ENCODE data around the gene NFIB.

DNA sequence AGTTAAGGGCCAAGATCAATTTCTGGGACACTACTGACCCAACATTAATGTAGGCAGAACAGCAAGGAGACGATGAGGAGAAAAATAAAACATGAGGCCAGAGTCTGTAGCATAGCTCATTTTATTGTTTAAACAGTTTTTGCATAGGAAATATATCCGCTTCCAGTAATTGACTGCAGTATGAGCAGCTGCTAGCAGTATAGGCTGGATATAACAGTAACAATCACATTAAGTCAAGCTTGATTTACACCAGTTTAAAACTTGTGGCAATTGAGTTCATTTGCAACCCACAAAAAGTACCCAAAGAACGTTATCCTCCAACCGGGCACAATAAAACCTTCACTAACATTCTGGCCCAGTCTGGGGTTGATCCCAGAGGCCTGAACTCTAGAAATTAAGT lies 232.2 kb downstream of the NFIB start:
- TF ChIP-seq, protein P1, sequence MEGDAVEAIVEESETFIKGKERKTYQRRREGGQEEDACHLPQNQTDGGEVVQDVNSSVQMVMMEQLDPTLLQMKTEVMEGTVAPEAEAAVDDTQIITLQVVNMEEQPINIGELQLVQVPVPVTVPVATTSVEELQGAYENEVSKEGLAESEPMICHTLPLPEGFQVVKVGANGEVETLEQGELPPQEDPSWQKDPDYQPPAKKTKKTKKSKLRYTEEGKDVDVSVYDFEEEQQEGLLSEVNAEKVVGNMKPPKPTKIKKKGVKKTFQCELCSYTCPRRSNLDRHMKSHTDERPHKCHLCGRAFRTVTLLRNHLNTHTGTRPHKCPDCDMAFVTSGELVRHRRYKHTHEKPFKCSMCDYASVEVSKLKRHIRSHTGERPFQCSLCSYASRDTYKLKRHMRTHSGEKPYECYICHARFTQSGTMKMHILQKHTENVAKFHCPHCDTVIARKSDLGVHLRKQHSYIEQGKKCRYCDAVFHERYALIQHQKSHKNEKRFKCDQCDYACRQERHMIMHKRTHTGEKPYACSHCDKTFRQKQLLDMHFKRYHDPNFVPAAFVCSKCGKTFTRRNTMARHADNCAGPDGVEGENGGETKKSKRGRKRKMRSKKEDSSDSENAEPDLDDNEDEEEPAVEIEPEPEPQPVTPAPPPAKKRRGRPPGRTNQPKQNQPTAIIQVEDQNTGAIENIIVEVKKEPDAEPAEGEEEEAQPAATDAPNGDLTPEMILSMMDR (IDR thresholded peaks at IDR 0.05), result no peak
- TF ChIP-seq EHF (CRISPR knock-in tag; IDR thresholded peaks at IDR 0.05) (no peak), POLR2A (IDR thresholded peaks at IDR 0.05; ENCODE audit: low read length) (no peak), ESRRA (IDR thresholded peaks at IDR 0.05; ENCODE audit: borderline replicate concordance, low read length) (no peak), CBX2 (IDR thresholded peaks at IDR 0.05; ENCODE audit: borderline replicate concordance, low read depth) (no peak), MAZ (IDR thresholded peaks at IDR 0.05; ENCODE audit: borderline replicate concordance, low read depth, low read length) (no peak), REST (IDR thresholded peaks at IDR 0.05) (no peak), RFX5 (IDR thresholded peaks at IDR 0.05) (no peak), MYC (IDR thresholded peaks at IDR 0.05; ENCODE audit: borderline replicate concordance, low read length) (no peak), ZC3H11A (IDR thresholded peaks at IDR 0.05) (no peak), EP300 (IDR thresholded peaks at IDR 0.05) (no peak), FOSL2 (IDR thresholded peaks at IDR 0.05) (no peak), FOSL2 (CRISPR knock-in tag; IDR thresholded peaks at IDR 0.05) (no peak), NFE2L2 (conservative IDR thresholded peaks at IDR 0.05; ENCODE audit: low read length) (no peak)
- TF ChIP-seq, protein P2, sequence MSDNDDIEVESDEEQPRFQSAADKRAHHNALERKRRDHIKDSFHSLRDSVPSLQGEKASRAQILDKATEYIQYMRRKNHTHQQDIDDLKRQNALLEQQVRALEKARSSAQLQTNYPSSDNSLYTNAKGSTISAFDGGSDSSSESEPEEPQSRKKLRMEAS (IDR thresholded peaks at IDR 0.05), result no peak

Measured in A549 (cell line).